C4-2B (cell line): Measurements from ENCODE around the gene GJD4.

ENCODE experiments used
- CTCF ChIP-seq: fragments of 450-650 bp; conservative IDR thresholded peaks from 2 replicates; pipeline ENCODE4 v1.5.1; 2017; ENCODE audit warnings: mild to moderate bottlenecking
- ZFX ChIP-seq: fragments of 450-650 bp; IDR thresholded peaks from 2 replicates; pipeline ENCODE4 v1.6.1; 2017

- no peak for TF ChIP-seq CTCF
- no peak for TF ChIP-seq ZFX
Observed at GRCh38 chr10:35562427-35562826, 42.7 kb upstream of the GJD4 start.
